Measurements from ENCODE around the gene IQCE. TPM values are rescaled to one million over a fixed set of nuclear protein-coding genes. Genes with fewer than 3 reads are reported as not detected.

IQCE gene
- total RNA-seq, 3 donors from 2014 or later (not counting 1 experiment from before 2014, with no cell fraction given): 9.6 to 13.5 (median 11.3) TPM

DNA sequence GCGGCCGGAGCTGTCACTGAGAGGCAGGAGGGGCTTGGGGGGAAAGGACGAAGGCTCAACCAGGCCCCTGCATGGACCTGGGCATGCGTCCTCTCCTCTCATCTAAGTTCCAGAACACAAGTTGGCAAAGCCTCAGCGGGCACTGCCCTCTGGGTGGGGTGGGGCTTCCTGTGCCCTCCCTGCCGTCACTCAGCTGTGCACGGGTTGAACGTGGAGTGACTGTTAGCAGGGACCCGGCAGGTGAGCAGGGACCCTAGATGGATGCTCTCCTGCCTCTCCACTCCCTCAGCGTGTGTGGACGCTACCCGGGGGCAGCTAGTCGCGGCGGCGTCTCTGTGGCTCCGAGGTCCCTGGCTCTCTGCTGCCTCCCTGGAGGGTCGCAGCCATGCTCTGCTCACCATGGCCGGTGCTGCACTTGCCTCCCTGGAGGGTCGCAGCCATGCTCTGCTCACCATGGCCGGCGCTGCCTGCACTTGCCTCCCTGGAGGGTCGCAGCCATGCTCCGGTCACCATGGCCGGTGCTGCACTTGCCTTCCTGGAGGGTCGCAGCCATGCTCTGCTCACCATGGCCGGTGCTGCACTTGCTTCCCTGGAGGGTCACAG, 36.6 kb downstream of the IQCE start:
- no peak overlapping the region for H3K27ac ChIP-seq (ENCODE audit: low read length)
- DNase-seq (no peak), ATAC-seq (no peak)
- no peaks in the 10 kb centered on the region for H3K27me3 Mint-ChIP-seq (ENCODE audit: low read depth in 2 of 2)
- no peaks in the 10 kb centered on the region for H3K27me3 ChIP-seq (ENCODE audit: control insufficient read depth, insufficient read depth, low read length)
- H3K36me3 ChIP-seq (ENCODE audit: control insufficient read depth, insufficient read depth, low read length): peaks cover 13% of the 10 kb centered on the region
- no peaks in the 10 kb centered on the region for H3K9me3 ChIP-seq (ENCODE audit: control insufficient read depth, insufficient read depth, low read length)
- H3K36me3 Mint-ChIP-seq: no peaks in the 10 kb centered on the region
- TF ChIP-seq, protein P1, sequence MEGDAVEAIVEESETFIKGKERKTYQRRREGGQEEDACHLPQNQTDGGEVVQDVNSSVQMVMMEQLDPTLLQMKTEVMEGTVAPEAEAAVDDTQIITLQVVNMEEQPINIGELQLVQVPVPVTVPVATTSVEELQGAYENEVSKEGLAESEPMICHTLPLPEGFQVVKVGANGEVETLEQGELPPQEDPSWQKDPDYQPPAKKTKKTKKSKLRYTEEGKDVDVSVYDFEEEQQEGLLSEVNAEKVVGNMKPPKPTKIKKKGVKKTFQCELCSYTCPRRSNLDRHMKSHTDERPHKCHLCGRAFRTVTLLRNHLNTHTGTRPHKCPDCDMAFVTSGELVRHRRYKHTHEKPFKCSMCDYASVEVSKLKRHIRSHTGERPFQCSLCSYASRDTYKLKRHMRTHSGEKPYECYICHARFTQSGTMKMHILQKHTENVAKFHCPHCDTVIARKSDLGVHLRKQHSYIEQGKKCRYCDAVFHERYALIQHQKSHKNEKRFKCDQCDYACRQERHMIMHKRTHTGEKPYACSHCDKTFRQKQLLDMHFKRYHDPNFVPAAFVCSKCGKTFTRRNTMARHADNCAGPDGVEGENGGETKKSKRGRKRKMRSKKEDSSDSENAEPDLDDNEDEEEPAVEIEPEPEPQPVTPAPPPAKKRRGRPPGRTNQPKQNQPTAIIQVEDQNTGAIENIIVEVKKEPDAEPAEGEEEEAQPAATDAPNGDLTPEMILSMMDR (IDR thresholded peaks at IDR 0.05): no peak
- H3K4me3 Mint-ChIP-seq: no peak overlapping the region
- intact Hi-C loops (cut with micrococcal nuclease): no loop called here
- WGBS (ENCODE audit: insufficient coverage): 85% methylated on average over 27 of the region's 27 CpGs
- H3K4me1 ChIP-seq (ENCODE audit: control insufficient read depth, insufficient read depth, low read length): no peaks in the 10 kb centered on the region
- no peaks in the 10 kb centered on the region for H3K4me1 Mint-ChIP-seq
- H3K4me3 ChIP-seq (ENCODE audit: low read length): no peak overlapping the region
- H3K27ac Mint-ChIP-seq: no peak overlapping the region
- H3K9me3 Mint-ChIP-seq: no peaks in the 10 kb centered on the region

DNA sequence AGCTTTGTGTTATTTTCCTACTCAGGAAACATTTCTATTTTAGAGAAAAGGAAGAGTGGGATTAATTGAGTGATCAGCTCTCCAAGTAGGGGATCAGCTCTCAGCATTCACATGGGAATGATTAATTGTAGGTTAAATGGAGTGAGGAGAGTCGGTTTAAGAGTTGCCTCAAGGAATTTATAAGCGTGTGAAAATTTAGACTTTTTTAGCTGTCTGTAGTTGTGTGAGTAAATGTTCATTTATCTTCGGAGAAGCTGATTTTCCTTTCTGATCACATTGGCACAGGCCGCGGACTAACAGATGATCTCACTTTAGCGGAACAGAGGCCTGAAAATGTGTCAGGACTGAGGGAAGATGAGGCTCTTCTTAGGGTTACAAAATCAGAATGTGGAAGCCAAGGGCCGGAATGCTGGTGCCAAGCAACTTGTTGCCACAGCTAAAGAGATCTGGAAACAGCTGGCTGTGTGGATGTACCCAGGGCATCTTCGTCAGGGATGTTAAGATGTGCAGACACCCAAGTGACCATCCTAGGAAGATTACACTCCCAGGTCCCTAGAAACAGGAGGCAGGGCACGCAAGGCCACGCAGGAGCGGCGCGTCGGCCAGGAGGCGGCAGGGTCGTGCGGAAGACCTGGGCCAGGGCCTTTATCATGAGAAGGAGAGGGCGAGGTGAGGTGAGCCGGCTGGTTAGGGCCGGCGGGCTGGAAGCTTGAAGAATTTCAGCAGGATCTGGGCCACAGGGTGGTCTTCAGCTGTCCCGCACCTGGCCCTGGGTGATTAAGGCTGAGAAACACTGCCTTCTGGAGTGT, 37.9 kb downstream of the IQCE start:
- H3K27ac ChIP-seq (ENCODE audit: low read length): no peak overlapping the region
- no peak overlapping the region for H3K4me3 ChIP-seq (ENCODE audit: low read length)
- TF ChIP-seq, protein P1 (IDR thresholded peaks at IDR 0.05): no peak
- H3K36me3 ChIP-seq (ENCODE audit: control insufficient read depth, insufficient read depth, low read length): peaks cover 15% of the 10 kb centered on the region
- no peaks in the 10 kb centered on the region for H3K9me3 ChIP-seq (ENCODE audit: control insufficient read depth, insufficient read depth, low read length)
- Mint-ChIP-seq H3K27me3 (ENCODE audit: low read depth in 2 of 2) (no peaks in the 10 kb centered on the region), H3K4me3 (no peak overlapping the region), H3K4me1 (no peaks in the 10 kb centered on the region), H3K36me3 (no peaks in the 10 kb centered on the region), H3K27ac (no peak overlapping the region), H3K9me3 (no peaks in the 10 kb centered on the region)
- H3K4me1 ChIP-seq (ENCODE audit: control insufficient read depth, insufficient read depth, low read length): no peaks in the 10 kb centered on the region
- ATAC-seq (no peak), DNase-seq (no peak)
- WGBS (ENCODE audit: insufficient coverage): 92% methylated on average over 22 of the region's 22 CpGs
- H3K27me3 ChIP-seq (ENCODE audit: control insufficient read depth, insufficient read depth, low read length): no peaks in the 10 kb centered on the region
- intact Hi-C loops (cut with micrococcal nuclease): no loop called here

DNA sequence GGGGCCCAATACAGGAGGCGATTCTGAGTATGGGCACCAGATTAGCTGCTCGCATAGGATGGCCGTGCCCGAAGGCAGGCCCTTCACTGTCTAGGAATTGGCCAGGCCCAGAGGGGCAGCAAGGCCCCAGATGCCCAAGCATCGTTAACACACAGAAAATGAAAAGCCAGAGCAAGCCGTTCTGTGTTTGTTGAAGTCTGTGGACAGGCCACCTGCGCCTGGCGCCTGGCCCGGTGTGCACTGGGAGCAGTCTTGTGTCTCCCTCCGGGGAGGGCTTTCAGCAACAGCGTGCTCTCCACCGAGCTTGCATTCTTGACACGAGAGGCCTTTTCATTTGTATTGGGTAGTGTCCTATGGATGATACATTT, 38.5 kb downstream of the IQCE start:
- DNase-seq: no peak
- Histone ChIP-seq H3K9me3 (ENCODE audit: control insufficient read depth, insufficient read depth, low read length) (no peaks in the 10 kb centered on the region), H3K27me3 (ENCODE audit: control insufficient read depth, insufficient read depth, low read length) (no peaks in the 10 kb centered on the region), H3K4me3 (ENCODE audit: low read length) (no peak overlapping the region), H3K36me3 (ENCODE audit: control insufficient read depth, insufficient read depth, low read length) (peaks cover 15% of the 10 kb centered on the region), H3K4me1 (ENCODE audit: control insufficient read depth, insufficient read depth, low read length) (no peaks in the 10 kb centered on the region), H3K27ac (ENCODE audit: low read length) (no peak overlapping the region)
- no peaks in the 10 kb centered on the region for H3K9me3 Mint-ChIP-seq
- no peaks in the 10 kb centered on the region for H3K36me3 Mint-ChIP-seq
- no peak overlapping the region for H3K27ac Mint-ChIP-seq
- intact Hi-C loops (cut with micrococcal nuclease): no loop called here
- no peak overlapping the region for H3K4me3 Mint-ChIP-seq
- no peaks in the 10 kb centered on the region for H3K4me1 Mint-ChIP-seq
- WGBS (ENCODE audit: insufficient coverage): 91% methylated on average over 13 of the region's 13 CpGs
- no peak for ATAC-seq
- TF ChIP-seq, protein P1 (IDR thresholded peaks at IDR 0.05): no peak
- H3K27me3 Mint-ChIP-seq (ENCODE audit: low read depth in 2 of 2): no peaks in the 10 kb centered on the region

All from natural killer cell (primary cell).